Rectal smooth muscle tissue (tissue), 1 donor: Measurements from ENCODE around the gene THPO.

Experiments
- H3K27ac ChIP-seq: one replicate; pipeline ENCODE4 v1.7.0; 2013; ENCODE audit warnings: low read depth, low read length, inconsistent platforms
- H3K27me3 ChIP-seq: one replicate; pipeline ENCODE4 v1.7.0; 2013; ENCODE audit warnings: low read length; ENCODE audit not compliant: control insufficient read depth, insufficient read depth
- H3K36me3 ChIP-seq: one replicate; pipeline ENCODE4 v1.7.0; 2013; ENCODE audit warnings: low read length; ENCODE audit not compliant: control insufficient read depth, insufficient read depth
- H3K4me1 ChIP-seq: one replicate; pipeline ENCODE4 v1.7.0; 2013; ENCODE audit warnings: low read length; ENCODE audit not compliant: control insufficient read depth, insufficient read depth
- H3K4me3 ChIP-seq: one replicate; pipeline ENCODE4 v1.7.0; 2013; ENCODE audit warnings: low read length
- H3K9ac ChIP-seq: one replicate; pipeline ENCODE4 v1.7.0; 2013; ENCODE audit warnings: low read length

THPO gene

DNA sequence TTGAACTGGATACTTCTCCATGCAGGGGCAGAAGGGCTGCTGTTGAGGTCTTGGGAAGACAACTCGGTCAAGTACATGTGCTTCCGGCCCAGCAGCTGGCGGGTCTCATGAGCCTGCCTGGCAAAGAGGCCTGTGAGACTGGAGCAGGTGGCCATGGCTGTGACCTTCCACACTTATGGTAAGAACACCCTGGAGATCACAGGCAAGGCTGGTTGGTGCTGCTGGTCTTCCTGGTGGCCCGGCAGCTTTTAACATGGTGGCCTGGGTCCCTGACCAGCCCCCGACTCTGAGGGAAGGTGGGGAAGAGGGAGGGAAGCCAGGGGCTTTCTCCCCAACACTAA is 17.3 kb upstream of the THPO start:
- no peak overlapping the region for H3K27ac ChIP-seq
- no peaks in the 10 kb centered on the region for H3K4me1 ChIP-seq
- no peak overlapping the region for H3K4me3 ChIP-seq
- no peak overlapping the region for H3K9ac ChIP-seq
- no peaks in the 10 kb centered on the region for H3K36me3 ChIP-seq
- no peaks in the 10 kb centered on the region for H3K27me3 ChIP-seq

DNA sequence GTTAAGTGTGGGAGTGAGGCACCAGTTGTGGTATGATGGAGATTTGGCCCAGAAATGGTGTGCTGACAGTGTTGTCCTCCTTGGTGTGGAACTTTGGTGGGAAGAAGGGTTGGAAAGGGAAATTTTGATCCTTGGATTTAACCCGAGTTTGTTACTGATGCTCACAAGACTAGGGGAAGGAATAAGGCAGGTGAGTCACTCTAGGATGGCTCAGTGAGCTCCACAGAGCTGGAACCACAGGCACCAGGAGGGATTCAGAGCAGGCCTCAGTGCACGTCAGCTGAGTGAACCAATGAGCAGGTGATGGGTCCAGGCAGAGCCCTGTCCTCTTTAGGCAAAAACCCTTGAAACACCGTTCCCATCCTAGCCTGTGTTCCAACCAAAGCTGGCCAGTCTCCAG is 13.3 kb upstream of the THPO start:
- Histone ChIP-seq H3K4me1 (no peaks in the 10 kb centered on the region), H3K27ac (no peak overlapping the region), H3K9ac (no peak overlapping the region), H3K4me3 (no peak overlapping the region), H3K36me3 (no peaks in the 10 kb centered on the region), H3K27me3 (no peaks in the 10 kb centered on the region)

DNA sequence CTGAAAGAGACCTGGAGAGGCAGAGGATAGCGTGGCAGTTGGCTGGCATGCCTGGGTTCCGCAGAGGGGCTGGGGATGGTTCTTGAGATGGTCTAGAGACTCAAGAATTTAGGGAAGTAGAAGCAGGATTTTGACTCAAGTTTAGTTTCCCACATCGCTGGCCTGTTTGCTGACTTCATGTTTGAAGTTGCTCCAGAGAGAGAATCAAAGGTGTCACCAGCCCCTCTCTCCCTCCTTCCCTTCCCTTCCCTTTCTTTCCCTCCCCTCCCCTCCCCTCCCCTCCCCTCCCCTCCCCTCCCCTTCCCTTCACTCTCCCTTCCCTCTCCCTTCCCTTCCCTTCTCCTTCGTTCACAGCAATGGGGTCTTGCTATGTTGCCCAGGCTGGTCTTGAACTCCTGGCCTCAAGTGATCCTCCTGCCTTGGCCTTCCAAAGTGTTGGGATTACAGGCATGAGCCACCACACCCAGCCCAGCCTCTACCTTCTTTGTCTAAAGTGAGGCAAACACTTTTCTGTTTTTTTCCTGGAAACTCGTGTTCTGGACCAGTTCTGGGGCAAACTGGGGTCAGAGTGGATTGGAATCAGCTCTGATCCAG is 12.0 kb upstream of the THPO start:
- Histone ChIP-seq H3K27ac (no peak overlapping the region), H3K9ac (no peak overlapping the region), H3K4me1 (no peaks in the 10 kb centered on the region), H3K36me3 (no peaks in the 10 kb centered on the region), H3K4me3 (no peak overlapping the region), H3K27me3 (no peaks in the 10 kb centered on the region)

DNA sequence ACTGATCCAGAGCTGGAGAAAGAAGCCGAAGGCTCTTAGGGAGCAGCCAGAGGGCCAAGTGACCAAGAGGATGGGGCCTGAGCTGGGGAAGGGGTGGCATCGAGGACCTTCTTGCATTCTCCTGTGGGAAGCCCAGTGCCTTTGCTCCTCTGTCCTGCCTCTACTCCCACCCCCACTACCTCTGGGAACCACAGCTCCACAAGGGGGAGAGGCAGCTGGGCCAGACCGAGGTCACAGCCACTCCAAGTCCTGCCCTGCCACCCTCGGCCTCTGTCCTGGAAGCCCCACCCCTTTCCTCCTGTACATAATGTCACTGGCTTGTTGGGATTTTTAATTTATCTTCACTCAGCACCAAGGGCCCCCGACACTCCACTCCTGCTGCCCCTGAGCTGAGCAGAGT is 11.4 kb upstream of the THPO start:
- no peak overlapping the region for H3K9ac ChIP-seq
- H3K4me3 ChIP-seq = no peak overlapping the region
- H3K27me3 ChIP-seq = no peaks in the 10 kb centered on the region
- no peak overlapping the region for H3K27ac ChIP-seq
- H3K4me1 ChIP-seq = no peaks in the 10 kb centered on the region
- H3K36me3 ChIP-seq = no peaks in the 10 kb centered on the region

DNA sequence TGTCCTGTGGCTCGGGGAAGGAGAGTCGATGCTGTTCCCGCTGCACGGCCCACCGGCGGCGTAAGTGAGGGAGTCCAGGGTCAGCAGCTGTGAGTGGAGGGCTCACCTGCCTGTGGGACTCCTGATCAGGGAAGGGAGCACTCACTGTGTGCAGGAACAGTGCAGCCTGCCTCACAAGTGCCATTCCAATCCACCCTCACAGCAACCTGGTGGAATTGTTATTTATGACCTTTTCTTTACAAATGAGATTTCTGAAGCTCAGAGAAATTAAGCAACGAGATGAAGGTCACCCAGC is 10.9 kb upstream of the THPO start:
- H3K4me3 ChIP-seq = no peak overlapping the region
- no peak overlapping the region for H3K27ac ChIP-seq
- no peaks in the 10 kb centered on the region for H3K36me3 ChIP-seq
- H3K9ac ChIP-seq = no peak overlapping the region
- H3K4me1 ChIP-seq = no peaks in the 10 kb centered on the region
- no peaks in the 10 kb centered on the region for H3K27me3 ChIP-seq

DNA sequence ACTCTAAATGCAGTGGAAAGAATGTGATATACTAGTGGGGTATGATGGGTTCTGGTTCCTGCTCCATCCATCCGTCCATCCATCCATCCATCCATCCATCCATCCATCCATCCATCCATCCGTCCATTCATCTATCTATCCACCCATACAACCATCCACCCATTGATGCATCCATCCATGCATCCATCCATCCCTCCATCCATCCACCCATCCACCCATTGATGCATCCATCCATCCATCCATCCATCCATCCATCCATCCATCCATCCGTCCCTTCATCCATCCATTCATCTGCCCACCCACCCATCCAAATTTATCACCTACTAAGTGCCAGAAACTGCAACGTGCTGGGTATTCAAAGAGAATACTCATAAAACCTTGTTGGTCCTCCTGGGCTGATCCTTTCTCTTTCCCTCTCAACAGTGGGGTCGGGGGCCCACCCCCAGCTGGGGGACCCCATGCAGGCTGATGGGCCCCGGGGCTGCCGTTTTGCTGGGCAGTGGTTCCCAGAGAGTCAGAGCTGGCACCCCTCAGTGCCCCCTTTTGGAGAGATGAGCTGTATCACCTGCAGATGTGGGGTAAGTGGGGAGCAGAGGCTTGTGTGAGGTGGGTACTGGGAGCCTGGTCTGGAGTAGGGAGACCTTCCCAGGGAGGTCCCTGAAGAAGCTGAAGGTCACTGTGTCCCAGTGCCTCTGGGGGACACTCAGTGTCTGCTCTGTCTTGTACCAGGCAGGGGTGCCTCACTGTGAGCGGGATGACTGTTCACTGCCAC is 10.3 kb upstream of the THPO start:
- Histone ChIP-seq H3K9ac (no peak overlapping the region), H3K4me1 (no peaks in the 10 kb centered on the region), H3K27ac (no peak overlapping the region), H3K36me3 (no peaks in the 10 kb centered on the region), H3K4me3 (no peak overlapping the region), H3K27me3 (no peaks in the 10 kb centered on the region)

DNA sequence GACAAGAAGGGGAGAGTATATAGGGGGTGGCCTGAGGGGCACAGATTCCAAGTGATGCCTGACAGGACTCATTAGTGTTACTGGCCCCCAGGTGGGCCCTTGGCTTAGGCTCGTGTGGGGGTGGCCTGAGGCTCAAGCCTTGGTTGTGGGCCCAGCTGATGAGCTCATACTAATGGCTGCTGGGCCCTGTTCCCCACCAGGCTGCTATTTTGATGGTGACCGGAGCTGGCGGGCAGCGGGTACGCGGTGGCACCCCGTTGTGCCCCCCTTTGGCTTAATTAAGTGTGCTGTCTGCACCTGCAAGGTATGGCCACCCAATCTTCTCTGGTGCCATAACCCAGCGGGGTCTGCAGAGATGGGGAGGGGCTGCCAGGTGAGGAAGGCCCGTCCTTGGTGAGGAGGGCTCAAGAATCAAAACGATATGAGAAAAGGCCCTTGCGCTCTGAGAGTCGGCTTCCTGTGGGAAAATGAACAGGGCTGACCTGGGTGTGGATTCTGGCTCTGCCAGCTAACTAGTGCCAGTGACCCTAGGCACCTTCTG is 9.2 kb upstream of the THPO start:
- H3K36me3 ChIP-seq = no peaks in the 10 kb centered on the region

DNA sequence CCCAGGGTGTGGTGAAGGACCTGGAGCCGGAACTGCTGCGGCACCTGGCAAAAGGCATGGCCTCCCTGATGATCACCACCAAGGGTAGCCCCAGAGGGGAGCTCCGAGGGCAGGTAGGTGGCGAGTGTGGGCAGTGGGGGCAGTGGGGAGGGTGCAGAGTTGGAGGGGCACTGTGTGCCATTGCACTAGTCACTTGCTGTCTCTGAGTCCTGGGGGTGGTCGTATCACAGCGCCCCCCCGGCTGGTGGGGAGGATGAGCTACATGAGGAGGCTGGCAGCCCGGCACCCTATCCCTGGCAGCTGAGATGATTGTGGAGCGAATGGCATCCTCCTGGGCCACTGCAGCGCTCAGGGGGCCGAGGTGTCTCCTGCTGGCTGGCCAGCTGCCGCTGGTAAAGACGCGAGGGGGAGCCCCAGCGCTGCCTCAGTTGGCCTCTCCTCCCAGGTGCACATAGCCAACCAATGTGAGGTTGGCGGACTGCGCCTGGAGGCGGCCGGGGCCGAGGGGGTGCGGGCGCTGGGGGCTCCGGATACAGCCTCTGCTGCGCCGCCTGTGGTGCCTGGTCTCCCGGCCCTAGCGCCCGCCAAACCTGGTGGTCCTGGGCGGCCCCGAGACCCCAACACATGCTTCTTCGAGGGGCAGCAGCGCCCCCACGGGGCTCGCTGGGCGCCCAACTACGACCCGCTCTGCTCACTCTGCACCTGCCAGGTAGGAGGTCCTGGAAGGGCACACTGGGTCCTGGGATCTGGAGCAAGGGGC is 8.2 kb upstream of the THPO start:
- Histone ChIP-seq H3K9ac (no peak overlapping the region), H3K4me1 (no peaks in the 10 kb centered on the region), H3K27ac (no peak overlapping the region), H3K27me3 (peaks cover 4% of the 10 kb centered on the region), H3K36me3 (no peaks in the 10 kb centered on the region), H3K4me3 (no peak overlapping the region)

More for the DNA sequence above, 9.2 kb upstream of the THPO start:
- H3K4me3 ChIP-seq = no peak overlapping the region
- no peaks in the 10 kb centered on the region for H3K4me1 ChIP-seq
- no peak overlapping the region for H3K27ac ChIP-seq
- no peak overlapping the region for H3K9ac ChIP-seq
- no peaks in the 10 kb centered on the region for H3K27me3 ChIP-seq

DNA sequence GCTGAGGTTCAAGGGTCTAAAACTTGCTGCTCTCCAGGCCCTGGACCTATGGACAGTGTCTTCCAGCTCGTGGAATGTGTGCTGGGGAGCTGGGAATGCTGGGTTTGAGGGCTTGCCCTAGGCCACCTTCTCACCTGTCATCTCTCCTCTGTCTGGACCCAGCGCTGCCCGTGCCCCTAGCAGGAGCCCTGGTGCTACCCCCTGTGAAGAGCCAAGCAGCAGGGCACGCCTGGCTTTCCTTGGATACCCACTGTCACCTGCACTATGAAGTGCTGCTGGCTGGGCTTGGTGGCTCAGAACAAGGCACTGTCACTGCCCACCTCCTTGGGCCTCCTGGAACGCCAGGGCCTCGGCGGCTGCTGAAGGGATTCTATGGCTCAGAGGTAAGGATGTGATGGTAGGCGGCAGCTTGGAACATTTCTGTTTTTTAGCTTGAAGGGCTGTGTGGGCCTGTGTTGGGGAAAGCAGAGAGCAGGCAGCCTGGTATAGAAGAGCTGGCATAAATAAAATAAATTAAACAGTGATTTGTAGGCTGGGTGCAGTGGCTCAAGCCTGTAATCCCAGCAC is 6.9 kb upstream of the THPO start:
- Histone ChIP-seq H3K27ac (no peak overlapping the region), H3K27me3 (peaks cover 9% of the 10 kb centered on the region), H3K9ac (no peak overlapping the region), H3K36me3 (no peaks in the 10 kb centered on the region), H3K4me1 (no peaks in the 10 kb centered on the region), H3K4me3 (no peak overlapping the region)

DNA sequence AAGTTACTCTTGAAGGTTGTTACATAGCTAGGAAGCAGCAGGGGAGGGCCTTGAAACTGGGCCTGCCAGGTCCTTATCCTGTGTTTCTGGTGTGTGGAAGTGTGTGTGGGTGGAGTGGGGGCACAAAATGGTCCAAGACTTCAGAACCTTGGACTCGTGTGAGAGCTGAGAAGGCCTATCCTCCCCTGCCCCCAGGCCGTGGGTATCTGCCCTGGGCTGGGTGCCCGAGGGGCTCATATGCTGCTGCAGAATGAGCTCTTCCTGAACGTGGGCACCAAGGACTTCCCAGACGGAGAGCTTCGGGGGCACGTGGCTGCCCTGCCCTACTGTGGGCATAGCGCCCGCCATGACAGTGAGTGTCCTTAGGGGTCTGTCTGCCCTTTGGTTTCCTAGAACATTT is 6.3 kb upstream of the THPO start:
- Histone ChIP-seq H3K36me3 (no peaks in the 10 kb centered on the region), H3K27ac (no peak overlapping the region), H3K4me1 (no peaks in the 10 kb centered on the region), H3K9ac (no peak overlapping the region), H3K4me3 (no peak overlapping the region), H3K27me3 (peaks cover 11% of the 10 kb centered on the region)

DNA sequence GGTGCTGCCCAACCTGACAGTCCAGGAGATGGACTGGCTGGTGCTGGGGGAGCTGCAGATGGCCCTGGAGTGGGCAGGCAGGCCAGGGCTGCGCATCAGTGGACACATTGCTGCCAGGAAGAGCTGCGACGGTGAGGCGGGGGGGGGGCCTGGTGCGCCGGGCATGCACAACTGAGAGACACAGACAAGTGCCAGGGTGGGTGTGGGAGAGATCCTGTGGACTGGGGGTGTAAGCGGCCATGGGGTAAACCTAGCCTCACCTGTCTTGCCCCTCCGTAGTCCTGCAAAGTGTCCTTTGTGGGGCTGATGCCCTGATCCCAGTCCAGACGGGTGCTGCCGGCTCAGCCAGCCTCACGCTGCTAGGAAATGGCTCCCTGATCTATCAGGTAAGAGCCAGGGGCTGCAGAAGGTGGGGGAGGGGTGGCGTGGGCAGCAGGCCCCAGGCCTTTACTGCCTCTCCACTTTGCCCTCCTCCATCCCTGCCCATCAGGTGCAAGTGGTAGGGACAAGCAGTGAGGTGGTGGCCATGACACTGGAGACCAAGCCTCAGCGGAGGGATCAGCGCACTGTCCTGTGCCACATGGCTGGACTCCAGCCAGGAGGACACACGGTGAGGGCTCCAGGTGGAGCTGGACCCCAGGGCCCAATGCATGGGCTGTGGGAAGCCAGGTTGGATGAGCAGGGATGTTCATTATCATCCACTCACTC is 5.2 kb upstream of the THPO start:
- Histone ChIP-seq H3K36me3 (no peaks in the 10 kb centered on the region), H3K4me1 (peaks cover 5% of the 10 kb centered on the region), H3K27me3 (peaks cover 21% of the 10 kb centered on the region), H3K27ac (no peak overlapping the region), H3K9ac (no peak overlapping the region), H3K4me3 (no peak overlapping the region)
